Pericardium fibroblast (primary cell): Measurements from ENCODE around the gene ZBTB17. TPM values are rescaled to one million over a fixed set of nuclear protein-coding genes. Genes with fewer than 3 reads are reported as not detected.

Experiments
- total RNA-seq: library from RNA; depleted of rRNA; stranded (reverse); fragments of >200 nt; gene quantifications from 2 replicates; pipeline ENCODE4 v1.2.3, GENCODE V29; 2015

ZBTB17 gene
- total RNA-seq, result 12.7 and 32.2 TPM in 2 replicates

DNA sequence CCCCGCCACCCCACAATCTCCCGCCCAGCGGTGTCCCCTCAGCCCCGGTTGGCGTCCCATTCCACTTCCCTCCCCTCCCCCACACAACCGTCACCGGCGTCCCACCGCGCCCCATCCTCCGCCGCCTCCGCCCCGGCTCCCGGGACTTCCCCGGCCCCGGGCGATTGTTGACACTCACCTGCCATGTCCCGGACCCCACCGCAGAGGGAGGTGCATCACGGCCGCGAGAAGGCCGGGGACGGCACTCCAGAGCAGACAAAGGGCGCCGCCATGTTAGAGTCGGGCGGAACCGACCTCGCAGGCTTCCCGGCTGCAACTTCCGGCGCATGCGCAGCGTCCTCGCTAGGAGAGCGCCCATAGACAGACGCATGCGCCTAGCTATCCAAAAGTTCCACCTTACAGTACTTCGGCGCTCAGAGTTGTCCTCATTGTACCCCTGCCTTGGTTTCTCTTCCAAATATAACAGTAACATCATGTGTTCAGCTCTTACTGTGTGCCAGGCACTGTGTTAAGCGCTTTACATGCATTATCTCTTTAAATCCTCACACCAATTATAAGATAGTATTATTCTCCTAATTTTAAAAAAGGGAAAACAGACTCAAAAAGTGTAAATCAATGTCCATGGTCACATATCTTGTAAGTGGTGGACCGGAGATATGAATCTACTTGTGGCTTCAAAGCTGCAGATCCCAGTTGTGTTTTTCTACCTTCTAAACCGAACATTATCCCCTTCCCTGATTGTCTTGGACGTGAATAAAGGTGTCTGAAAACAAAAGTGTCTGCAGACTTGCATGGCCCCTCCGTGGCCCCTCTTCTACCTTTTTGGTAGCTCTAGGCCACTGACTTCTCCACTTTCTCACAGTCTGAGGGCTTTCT, at the start of gene ZBTB17:
Gene ZBTB17 (minus strand): TSS at position 297 of the 876 bp plus-strand sequence. CDS start 27,606 bp downstream, outside the sequence.

DNA sequence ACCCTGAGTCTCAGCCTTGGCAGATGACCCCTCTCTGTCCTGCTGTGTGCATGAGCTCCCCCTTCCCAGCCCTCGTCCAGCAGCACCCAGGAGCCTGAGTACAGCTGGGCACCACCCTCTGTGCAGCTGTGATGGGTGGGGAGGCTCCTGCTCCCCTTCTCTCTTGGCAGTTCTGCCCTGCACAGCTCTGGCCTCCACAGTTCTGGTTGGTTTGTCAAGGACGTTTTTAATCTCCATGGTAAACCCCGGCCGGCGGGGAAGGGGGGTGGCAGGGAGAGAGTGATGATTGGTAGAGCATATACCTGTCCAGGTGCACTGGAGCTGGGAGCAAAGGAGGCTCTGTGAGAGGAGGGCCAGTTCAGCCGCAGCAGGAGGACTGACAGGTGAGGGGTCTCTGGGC, 45.8 kb upstream of the ZBTB17 start, which contains the start of gene CLCNKA:
Gene CLCNKA (plus strand): TSS at position 356 of the 400 bp plus-strand sequence. CDS start 584 bp downstream, outside the sequence.

DNA sequence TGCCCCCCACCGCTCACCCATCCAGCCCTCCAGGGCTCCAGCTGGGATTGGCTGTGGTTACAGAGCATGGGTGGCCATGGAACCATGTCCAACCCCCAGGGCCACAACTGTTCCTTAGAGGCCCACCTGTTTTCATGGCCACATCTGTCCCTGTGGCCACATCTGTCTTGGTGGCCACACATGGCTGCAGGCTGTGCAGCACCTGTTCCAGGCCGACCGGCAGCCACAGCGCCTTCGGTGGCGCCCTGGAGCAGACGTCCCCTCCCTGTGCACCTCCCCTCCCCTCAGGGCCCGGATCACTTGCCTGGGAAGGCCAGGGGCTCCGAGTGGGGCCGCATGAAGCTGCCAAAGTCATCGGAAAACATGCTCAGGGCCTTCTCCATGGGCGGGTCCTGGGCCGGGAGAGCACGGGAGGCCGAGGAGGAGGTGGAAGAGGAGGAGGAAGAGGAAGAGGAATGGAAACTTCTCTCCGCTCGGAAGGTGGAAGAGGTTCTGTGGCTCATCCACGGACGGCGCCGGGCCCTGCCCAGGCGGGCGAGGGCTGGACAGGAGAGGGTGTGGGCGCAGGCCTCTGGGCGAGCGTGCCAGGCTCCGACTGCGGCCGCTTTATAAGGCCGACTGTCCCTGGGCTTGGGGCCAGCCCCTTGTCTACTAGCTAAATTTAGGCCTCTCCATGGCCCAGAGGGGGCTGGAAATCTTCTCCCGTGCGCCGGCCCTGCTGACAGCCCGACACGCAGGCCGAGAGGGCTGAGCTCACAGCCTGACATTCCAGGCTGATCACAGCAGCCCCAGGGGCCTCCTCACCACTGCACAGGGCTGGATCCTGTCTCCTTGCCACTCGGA, 41.8 kb upstream of the ZBTB17 start, which contains the start of gene HSPB7:
Gene HSPB7 (minus strand): TSS at position 583 of the 843 bp plus-strand sequence. CDS start 80 bp downstream, at position 503.

Other genes starting within 250 kb of the ZBTB17 start
- gene SLC25A34, start 239.8 kb downstream of the ZBTB17 start, total RNA-seq, result 0.58 and 3.9 TPM in 2 replicates
- not detected in 2 replicates for gene TMEM82, start 233.6 kb downstream of the ZBTB17 start, total RNA-seq
- 58.8 and 103 TPM in 2 replicates for gene FBLIM1, start 217.3 kb downstream of the ZBTB17 start, total RNA-seq
- gene UQCRHL, start 168.5 kb downstream of the ZBTB17 start, total RNA-seq, result 0.82 and 1.2 TPM in 2 replicates
- gene SPEN, start 128.4 kb downstream of the ZBTB17 start, total RNA-seq, result 8.5 and 14.3 TPM in 2 replicates
- gene SRARP, start 28.1 kb upstream of the ZBTB17 start, total RNA-seq, result not detected in 2 replicates
- 2.0 and 22.6 TPM in 2 replicates for gene HSPB7, start 41.9 kb upstream of the ZBTB17 start, total RNA-seq
- gene CLCNKA, start 45.9 kb upstream of the ZBTB17 start, total RNA-seq, result under 0.01 TPM in 1 of 2 replicates, not detected in the other
- 0.09 and 0.23 TPM in 2 replicates for gene CLCNKB, start 67.7 kb upstream of the ZBTB17 start, total RNA-seq
- gene FAM131C, start 97.5 kb upstream of the ZBTB17 start, total RNA-seq, result 0.23 and 1.3 TPM in 2 replicates
- gene EPHA2, start 180.0 kb upstream of the ZBTB17 start, total RNA-seq, result 14.6 and 21.6 TPM in 2 replicates
- 6.6 and 8.6 TPM in 2 replicates for gene ARHGEF19, start 236.6 kb upstream of the ZBTB17 start, total RNA-seq